T-cell (primary cell): Measurements from ENCODE around the gene CAMK2N1. TPM values are rescaled to one million over a fixed set of nuclear protein-coding genes. Genes with fewer than 3 reads are reported as not detected.

Source experiments
- ATAC-seq, 4 experiments: fragments of 200-7000 bp in 3 of 4; fragments of 150-1000 bp in 1 of 4; cut with Tn5 transposase; replicated peaks in 1 of 4; 1 replicate in 3 of 4; 2 replicates in 1 of 4; pipeline ENCODE4 v1.10.0; 2021; ENCODE audit warnings: moderate library complexity in 3 of 4, mild to moderate bottlenecking in 2 of 4, moderate number of reproducible peaks in 1 of 4
- CTCF ChIA-PET, 2 donors: fragments of 300-600 bp; sonication (Branson Sonifier 250); formaldehyde crosslinking; loops; one replicate each; lab custom pipeline; 2022; ENCODE audit warnings: antibody characterized with exemption in 2 of 2; lab: Charles Lee
- POLR2A ChIA-PET, 2 donors: fragments of 300-600 bp; sonication (Branson Sonifier 250); formaldehyde crosslinking; loops; one replicate each; lab custom pipeline; 2022; ENCODE audit warnings: antibody characterized with exemption in 2 of 2; lab: Charles Lee
- DNase-seq, 35 experiments: peaks; one replicate each; pipeline versions ENCODE4 v3.0.0 to v3.0.0-alpha.2; 2013 to 2023
- H3K27ac ChIP-seq: one replicate; pipeline ENCODE4 v1.5.1; 2013; ENCODE audit warnings: low read length
- H3K27me3 ChIP-seq, 2 experiments: replicated peaks in 1 of 2; 1 replicate in 1 of 2; 2 replicates in 1 of 2; pipeline versions ENCODE4 v1.6.1 to v1.7.0; 2013; ENCODE audit warnings: low read length in 1 of 2, mixed read lengths in 1 of 2; ENCODE audit not compliant: control insufficient read depth in 2 of 2, insufficient read depth in 2 of 2; ENCODE audit errors: extremely low read depth in 1 of 2
- H3K36me3 ChIP-seq, 2 donors: 1 replicate in 1 of 2; 2 replicates in 1 of 2; pipeline versions ENCODE4 v1.6.1 to v1.7.0; 2013; ENCODE audit warnings: low read length in 1 of 2; ENCODE audit not compliant: control insufficient read depth in 2 of 2, insufficient read depth in 1 of 2; ENCODE audit errors: extremely low read depth in 1 of 2
- H3K4me1 ChIP-seq, 2 experiments: 1 replicate in 1 of 2; 2 replicates in 1 of 2; pipeline versions ENCODE4 v1.6.1 to v1.7.0; 2013; ENCODE audit warnings: low read length in 2 of 2, mixed read lengths in 1 of 2; ENCODE audit not compliant: insufficient read depth in 2 of 2, control insufficient read depth in 1 of 2; ENCODE audit errors: extremely low read depth in 1 of 2
- H3K4me3 ChIP-seq, 2 donors: 1 replicate in 1 of 2; 2 replicates in 1 of 2; pipeline versions ENCODE4 v1.5.1 to v1.7.0; 2013; ENCODE audit warnings: mild to moderate bottlenecking in 2 of 2, low read length in 1 of 2, moderate library complexity in 1 of 2; ENCODE audit not compliant: control insufficient read depth in 1 of 2; ENCODE audit errors: extremely low read depth in 1 of 2
- H3K9me3 ChIP-seq: 2 replicates; pipeline ENCODE4 v1.7.0; 2013
- H3K27ac Mint-ChIP-seq, 2 donors: one replicate each; pipeline ENCODE4 v1.8.0; 2020 to 2021; ENCODE audit warnings: mild to moderate bottlenecking in 2 of 2, mixed read lengths in 2 of 2
- H3K27me3 Mint-ChIP-seq, 2 donors: one replicate each; pipeline ENCODE4 v1.8.0; 2021 to 2022; ENCODE audit warnings: mixed read lengths in 2 of 2
- H3K36me3 Mint-ChIP-seq: one replicate; pipeline ENCODE4 v1.8.0; 2021; ENCODE audit warnings: mixed read lengths
- H3K4me1 Mint-ChIP-seq, 3 donors: one replicate each; pipeline ENCODE4 v1.8.0; 2020 to 2022; ENCODE audit warnings: mixed read lengths in 3 of 3, mild to moderate bottlenecking in 1 of 3
- H3K4me3 Mint-ChIP-seq, 3 donors: one replicate each; pipeline ENCODE4 v1.8.0; 2020 to 2022; ENCODE audit warnings: mild to moderate bottlenecking in 3 of 3, mixed read lengths in 3 of 3, moderate library complexity in 3 of 3
- H3K9me3 Mint-ChIP-seq, 3 donors: one replicate each; pipeline ENCODE4 v1.8.0; 2020 to 2022; ENCODE audit warnings: mixed read lengths in 3 of 3
- WGBS: methylation state at CpG from one replicate; pipeline ENCODE4 v1.1.5; 2013; ENCODE audit warnings: missing lambda C conversion rate; ENCODE audit not compliant: insufficient coverage; 5-methylcytosine and 5-hydroxymethylcytosine counted together
- total RNA-seq, 35 experiments: library from RNA in 6 of 35; stranded (reverse) in 6 of 35; fragments of 120-200 nt in 1 of 35; gene quantifications; one replicate each; pipeline versions ENCODE4 v1.2.1 to v1.2.4 and lab custom pipeline; 2013 to 2026

Gene CAMK2N1
- total RNA-seq, 5 donors from 2014 or later (not counting 1 experiment from before 2014, with no cell fraction given) = 2.5 to 7.9 (median 7.1) TPM

DNA sequence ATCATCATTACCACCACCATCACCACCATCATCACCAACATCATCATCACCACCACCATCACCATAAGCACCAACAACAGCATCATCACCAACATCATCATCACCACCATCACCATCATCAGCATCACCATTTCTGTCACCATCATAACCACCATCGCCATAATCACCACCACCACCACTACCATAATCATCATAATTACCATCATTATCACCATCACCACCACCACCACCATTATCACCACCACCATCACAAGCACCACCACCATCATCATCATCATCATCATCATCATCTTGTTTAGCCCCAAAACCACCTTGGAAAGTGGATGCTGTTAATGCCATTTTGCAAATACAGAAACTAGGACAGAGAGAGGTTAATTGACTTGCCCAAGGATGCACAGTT lies 22.5 kb downstream of the CAMK2N1 start:
- ChIA-PET POLR2A (no interaction called here), CTCF (no interaction called here)
- Mint-ChIP-seq H3K9me3 (no peaks in the 10 kb centered on the region), H3K4me1 (no peaks in the 10 kb centered on the region), H3K36me3 (no peaks in the 10 kb centered on the region), H3K27ac (no peak overlapping the region), H3K4me3 (no peak overlapping the region), H3K27me3 (peaks cover 42 to 46% of the 10 kb centered on the region in 2 donors)
- H3K27me3 ChIP-seq = peaks cover 0 to 49% of the 10 kb centered on the region in 2 experiments
- H3K4me3 ChIP-seq = no peak overlapping the region
- ATAC-seq (no peak), DNase-seq (no peak)
- H3K4me1 ChIP-seq = no peaks in the 10 kb centered on the region
- no peak overlapping the region for H3K27ac ChIP-seq
- H3K9me3 ChIP-seq = no peaks in the 10 kb centered on the region
- WGBS = 85% methylated on average over 1 of the region's 1 CpG
- no peaks in the 10 kb centered on the region for H3K36me3 ChIP-seq

- DNase-seq (no peak), ATAC-seq (no peak)
- 85% methylated on average over 3 of the region's 3 CpGs for WGBS
- Mint-ChIP-seq H3K4me3 (no peak overlapping the region), H3K27me3 (peaks cover 38 to 42% of the 10 kb centered on the region in 2 donors), H3K27ac (no peak overlapping the region), H3K4me1 (no peaks in the 10 kb centered on the region), H3K9me3 (no peaks in the 10 kb centered on the region), H3K36me3 (no peaks in the 10 kb centered on the region)
- no peaks in the 10 kb centered on the region for H3K4me1 ChIP-seq
- ChIA-PET POLR2A (no interaction called here), CTCF (no interaction called here)
- H3K27ac ChIP-seq = no peak overlapping the region
- no peaks in the 10 kb centered on the region for H3K36me3 ChIP-seq
- H3K9me3 ChIP-seq = no peaks in the 10 kb centered on the region
- peaks cover 0 to 49% of the 10 kb centered on the region in 2 experiments for H3K27me3 ChIP-seq
- no peak overlapping the region for H3K4me3 ChIP-seq
Measured at GRCh38 chr1:20462397-20462796, 23.6 kb downstream of the CAMK2N1 start.

DNA sequence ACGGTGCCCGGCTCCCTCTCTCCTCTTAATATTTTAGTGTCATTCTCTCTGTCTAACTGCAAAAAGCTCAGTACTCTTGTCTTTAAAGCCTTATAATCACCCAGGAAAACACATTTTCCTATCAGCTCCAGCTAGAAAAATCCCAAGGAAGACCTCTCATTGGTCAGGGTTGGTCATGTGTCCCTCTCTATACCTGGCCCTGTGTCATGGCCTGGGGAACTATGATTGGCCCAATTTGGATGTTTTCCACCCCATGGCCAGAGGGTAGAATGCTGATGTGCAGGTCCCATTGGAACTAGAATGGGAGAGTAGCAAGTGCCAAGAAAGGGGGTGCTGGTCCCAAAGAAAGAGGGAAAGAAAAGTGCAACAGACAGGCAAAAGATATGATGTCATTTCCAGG lies 27.3 kb downstream of the CAMK2N1 start:
- no peak for ATAC-seq
- Histone ChIP-seq H3K27me3 (peaks cover 0 to 34% of the 10 kb centered on the region in 2 experiments), H3K4me3 (no peak overlapping the region), H3K27ac (no peak overlapping the region), H3K36me3 (no peaks in the 10 kb centered on the region), H3K4me1 (no peaks in the 10 kb centered on the region), H3K9me3 (no peaks in the 10 kb centered on the region)
- H3K36me3 Mint-ChIP-seq = no peaks in the 10 kb centered on the region
- no CpG with 5 or more reads among the region's 2 CpGs for WGBS
- DNase-seq = no peak
- no peak overlapping the region for H3K27ac Mint-ChIP-seq
- ChIA-PET POLR2A (no interaction called here), CTCF (interaction anchor here in 1 of 2 donors (0.9 kb wide), 1 partner anchor 130 kb away, joined by 4 read pairs; no protein-coding TSS in a partner anchor)
- no peaks in the 10 kb centered on the region for H3K4me1 Mint-ChIP-seq
- H3K4me3 Mint-ChIP-seq = no peak overlapping the region
- H3K9me3 Mint-ChIP-seq = no peaks in the 10 kb centered on the region
- peaks cover 26 to 34% of the 10 kb centered on the region in 2 donors for H3K27me3 Mint-ChIP-seq

GRCh38 chr1:20454004-20454403 lies 32.0 kb downstream of the CAMK2N1 start:
- Histone ChIP-seq H3K9me3 (no peaks in the 10 kb centered on the region), H3K36me3 (no peaks in the 10 kb centered on the region), H3K4me1 (no peaks in the 10 kb centered on the region), H3K27me3 (peaks cover 0 to 43% of the 10 kb centered on the region in 2 experiments), H3K4me3 (no peak overlapping the region), H3K27ac (no peak overlapping the region)
- ChIA-PET POLR2A (no interaction called here), CTCF (no interaction called here)
- no peak for ATAC-seq
- no peak overlapping the region for H3K27ac Mint-ChIP-seq
- H3K27me3 Mint-ChIP-seq = peaks cover 18 to 41% of the 10 kb centered on the region in 2 donors
- no peaks in the 10 kb centered on the region for H3K36me3 Mint-ChIP-seq
- H3K4me1 Mint-ChIP-seq = no peaks in the 10 kb centered on the region
- 85% methylated on average over 4 of the region's 4 CpGs for WGBS
- H3K9me3 Mint-ChIP-seq = no peaks in the 10 kb centered on the region
- H3K4me3 Mint-ChIP-seq = no peak overlapping the region
- no peak for DNase-seq

GRCh38 chr1:20449735-20450311 lies 36.2 kb downstream of the CAMK2N1 start:
- Histone ChIP-seq H3K27me3 (peaks cover 0 to 40% of the 10 kb centered on the region in 2 experiments), H3K36me3 (no peaks in the 10 kb centered on the region), H3K4me1 (no peaks in the 10 kb centered on the region), H3K4me3 (no peak overlapping the region), H3K27ac (no peak overlapping the region), H3K9me3 (no peaks in the 10 kb centered on the region)
- H3K4me3 Mint-ChIP-seq = no peak overlapping the region
- POLR2A ChIA-PET = no interaction called here
- no peaks in the 10 kb centered on the region for H3K9me3 Mint-ChIP-seq
- DNase-seq (no peak), ATAC-seq (no peak)
- CTCF ChIA-PET = no interaction called here
- H3K27me3 Mint-ChIP-seq = peaks cover 14 to 39% of the 10 kb centered on the region in 2 donors
- WGBS = no CpG with 5 or more reads among the region's 4 CpGs
- H3K27ac Mint-ChIP-seq = no peak overlapping the region
- H3K4me1 Mint-ChIP-seq = no peaks in the 10 kb centered on the region
- no peaks in the 10 kb centered on the region for H3K36me3 Mint-ChIP-seq

DNA sequence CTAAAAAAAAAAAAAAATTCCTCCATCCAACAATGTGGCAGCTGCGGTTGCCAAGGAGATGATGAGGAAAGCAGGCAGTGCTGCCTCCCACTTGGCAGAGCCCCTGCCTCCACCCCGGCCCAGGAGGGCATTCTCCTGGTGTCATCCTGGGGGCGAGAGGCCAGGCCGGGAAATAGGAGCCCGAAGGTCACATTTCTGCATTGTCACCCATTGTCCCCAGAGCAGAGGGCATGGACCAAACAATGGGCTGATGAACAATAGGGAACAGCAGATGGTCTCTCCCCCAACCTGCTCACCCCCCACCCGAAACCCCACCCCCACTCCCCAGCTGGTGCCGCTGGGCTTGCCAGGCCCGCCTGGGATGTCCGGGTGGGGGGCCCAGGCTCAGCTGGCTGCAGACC lies 37.3 kb downstream of the CAMK2N1 start:
- H3K4me1 Mint-ChIP-seq = no peaks in the 10 kb centered on the region
- ATAC-seq (no peak), DNase-seq (no peak)
- H3K36me3 Mint-ChIP-seq = no peaks in the 10 kb centered on the region
- CTCF ChIA-PET = no interaction called here
- no peaks in the 10 kb centered on the region for H3K9me3 Mint-ChIP-seq
- H3K27me3 Mint-ChIP-seq = peaks cover 14 to 39% of the 10 kb centered on the region in 2 donors
- H3K4me3 Mint-ChIP-seq = no peak overlapping the region
- POLR2A ChIA-PET = no interaction called here
- WGBS = 39% methylated on average over 2 of the region's 9 CpGs
- no peaks in the 10 kb centered on the region for H3K4me1 ChIP-seq
- H3K27me3 ChIP-seq = peaks cover 0 to 30% of the 10 kb centered on the region in 2 experiments
- H3K27ac Mint-ChIP-seq = no peak overlapping the region
- H3K4me3 ChIP-seq = no peak overlapping the region
- H3K27ac ChIP-seq = no peak overlapping the region
- H3K9me3 ChIP-seq = no peaks in the 10 kb centered on the region
- no peaks in the 10 kb centered on the region for H3K36me3 ChIP-seq
